Subcutaneous adipose tissue (tissue), 4 donors: ENCODE data around the gene CARM1. TPM values are rescaled to one million over a fixed set of nuclear protein-coding genes. Genes with fewer than 3 reads are reported as not detected.

Experiments used
- CTCF ChIP-seq: fragments of 450-650 bp; IDR thresholded peaks from one replicate; pipeline ENCODE4 v1.5.1; 2016; ENCODE audit warnings: low read depth, mild to moderate bottlenecking, control low read depth, antibody characterized with exemption, moderate library complexity
- total RNA-seq, 4 donors: library from RNA; depleted of rRNA; stranded (reverse); fragments of >200 nt; gene quantifications; one replicate each; pipeline ENCODE4 v1.1.0, GENCODE V29; 2016

Gene CARM1
- total RNA-seq, 4 donors from 2014 or later: 16.7 to 19.6 (median 18.4) TPM

- TF ChIP-seq CTCF: no peak
These were observed 65.3 kb downstream of the CARM1 start for GRCh38 chr19:10936661-10937084.

- TF ChIP-seq CTCF: no peak
These were observed 73.9 kb downstream of the CARM1 start for GRCh38 chr19:10945264-10945663.

GRCh38 chr19:10946958-10947657, 75.8 kb downstream of the CARM1 start:
- TF ChIP-seq CTCF: no peak

- no peak for TF ChIP-seq CTCF
These were observed 81.5 kb downstream of the CARM1 start for GRCh38 chr19:10952809-10953208.

- TF ChIP-seq CTCF: no peak
These were observed 89.1 kb downstream of the CARM1 start, which contains the start of gene SMARCA4 for GRCh38 chr19:10960314-10961072. Gene SMARCA4 (plus strand): TSS chr19:10961030. CDS start chr19:10984152, 23,122 bp downstream.

- TF ChIP-seq CTCF: no peak
These were observed 89.9 kb downstream of the CARM1 start for GRCh38 chr19:10961073-10961860.

GRCh38 chr19:10962863-10963262, 91.5 kb downstream of the CARM1 start:
- TF ChIP-seq CTCF: no peak
